ENCODE measurements around the gene QSOX2. TPM values are rescaled to one million over a fixed set of nuclear protein-coding genes. Genes with fewer than 3 reads are reported as not detected.

QSOX2 gene
- total RNA-seq, 1 donor, result 12.7 TPM

DNA sequence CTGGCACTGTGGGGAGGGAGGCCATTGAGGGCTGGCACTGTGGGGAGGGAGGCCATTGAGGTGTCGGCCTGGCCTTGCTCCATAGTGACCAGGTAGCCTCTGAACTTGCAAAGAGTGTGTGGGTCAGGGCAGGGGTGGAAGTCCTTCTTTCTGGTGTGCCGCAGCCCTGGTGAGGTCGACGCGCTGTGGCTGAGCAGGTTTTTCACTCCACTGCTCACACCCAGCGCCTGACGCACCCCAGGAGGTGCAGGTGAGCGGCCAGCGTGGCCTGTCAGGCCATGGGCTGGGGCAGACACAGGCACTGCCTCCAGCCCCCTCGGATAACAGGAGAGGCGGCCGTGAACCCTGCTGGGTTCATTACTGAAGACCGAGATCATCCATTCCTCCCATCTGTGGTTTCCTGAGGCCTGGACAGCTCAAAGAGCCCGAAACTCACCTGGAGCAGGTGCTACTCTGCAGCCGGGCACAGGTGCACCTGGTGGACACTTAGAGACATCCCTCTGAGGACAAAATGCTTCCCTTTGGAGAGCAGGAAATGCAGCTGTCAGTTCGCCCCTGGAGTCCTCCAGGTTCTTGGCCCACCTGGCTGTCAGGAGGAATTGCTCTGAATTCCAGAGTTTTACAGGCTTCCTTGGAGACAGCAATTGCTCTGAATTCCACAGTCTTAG, 73.1 kb downstream of the QSOX2 start:
- H3K4me1 ChIP-seq (ENCODE audit: insufficient read depth, low read length), result no peaks in the 10 kb centered on the region

DNA sequence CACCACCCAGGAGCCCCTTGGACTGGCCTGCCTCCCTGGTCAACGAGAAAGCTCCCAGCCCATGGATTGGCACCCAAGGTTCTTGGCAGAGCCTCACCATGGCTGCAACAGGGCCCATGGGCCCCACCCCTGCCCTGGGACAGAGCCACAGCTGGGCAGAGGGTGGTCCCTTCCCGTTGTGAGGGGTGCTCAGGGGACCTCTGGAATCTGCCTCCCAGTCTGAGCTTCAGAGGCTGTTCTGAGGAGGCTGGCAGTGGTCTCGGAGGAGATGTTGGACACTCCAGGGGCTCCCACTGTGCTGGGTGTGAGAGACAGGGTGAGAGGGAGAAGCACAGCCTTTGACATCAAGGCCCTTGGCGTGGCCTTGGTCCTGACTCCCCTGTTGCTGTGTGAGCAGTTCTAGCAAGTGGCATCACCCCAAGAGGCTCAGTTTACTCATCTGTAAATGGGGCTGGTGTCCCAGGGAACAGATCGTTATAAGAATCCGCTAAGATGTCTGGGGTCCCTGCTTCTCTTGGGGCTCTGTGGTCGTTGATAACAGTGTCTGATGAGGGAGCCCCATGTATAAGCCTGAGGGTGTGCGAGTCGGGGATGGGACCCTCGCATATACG, 73.7 kb downstream of the QSOX2 start:
- Histone ChIP-seq H3K9me3 (ENCODE audit: low read depth, low read length) (no peaks in the 10 kb centered on the region), H3K27ac (ENCODE audit: low read depth, low read length) (no peak overlapping the region), H3K4me1 (ENCODE audit: insufficient read depth, low read length) (no peaks in the 10 kb centered on the region), H3K36me3 (ENCODE audit: insufficient read depth, low read length) (no peaks in the 10 kb centered on the region), H2AFZ (ENCODE audit: low read length) (no peak overlapping the region), H3K4me3 (ENCODE audit: insufficient read depth, low read length) (no peak overlapping the region), H3K79me2 (ENCODE audit: insufficient read depth, low read length) (no peaks in the 10 kb centered on the region), H3K4me2 (ENCODE audit: insufficient read depth, low read length) (no peak overlapping the region), H4K20me1 (ENCODE audit: insufficient read depth, low read length) (no peaks in the 10 kb centered on the region), H3K27me3 (ENCODE audit: insufficient read depth, low read length) (peaks cover 6% of the 10 kb centered on the region)
- no peak for DNase-seq (ENCODE audit: insufficient read length, low spot score, missing footprints)
- TF ChIP-seq, protein P1, sequence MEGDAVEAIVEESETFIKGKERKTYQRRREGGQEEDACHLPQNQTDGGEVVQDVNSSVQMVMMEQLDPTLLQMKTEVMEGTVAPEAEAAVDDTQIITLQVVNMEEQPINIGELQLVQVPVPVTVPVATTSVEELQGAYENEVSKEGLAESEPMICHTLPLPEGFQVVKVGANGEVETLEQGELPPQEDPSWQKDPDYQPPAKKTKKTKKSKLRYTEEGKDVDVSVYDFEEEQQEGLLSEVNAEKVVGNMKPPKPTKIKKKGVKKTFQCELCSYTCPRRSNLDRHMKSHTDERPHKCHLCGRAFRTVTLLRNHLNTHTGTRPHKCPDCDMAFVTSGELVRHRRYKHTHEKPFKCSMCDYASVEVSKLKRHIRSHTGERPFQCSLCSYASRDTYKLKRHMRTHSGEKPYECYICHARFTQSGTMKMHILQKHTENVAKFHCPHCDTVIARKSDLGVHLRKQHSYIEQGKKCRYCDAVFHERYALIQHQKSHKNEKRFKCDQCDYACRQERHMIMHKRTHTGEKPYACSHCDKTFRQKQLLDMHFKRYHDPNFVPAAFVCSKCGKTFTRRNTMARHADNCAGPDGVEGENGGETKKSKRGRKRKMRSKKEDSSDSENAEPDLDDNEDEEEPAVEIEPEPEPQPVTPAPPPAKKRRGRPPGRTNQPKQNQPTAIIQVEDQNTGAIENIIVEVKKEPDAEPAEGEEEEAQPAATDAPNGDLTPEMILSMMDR (IDR thresholded peaks at IDR 0.05; ENCODE audit: extremely low read depth, low read depth, low read length), result no peak

More for the DNA sequence above, 73.1 kb downstream of the QSOX2 start:
- Histone ChIP-seq H3K4me2 (ENCODE audit: insufficient read depth, low read length) (no peak overlapping the region), H3K27ac (ENCODE audit: low read depth, low read length) (no peak overlapping the region), H3K4me3 (ENCODE audit: insufficient read depth, low read length) (no peak overlapping the region), H3K9me3 (ENCODE audit: low read depth, low read length) (no peaks in the 10 kb centered on the region), H3K27me3 (ENCODE audit: insufficient read depth, low read length) (peaks cover 6% of the 10 kb centered on the region), H2AFZ (ENCODE audit: low read length) (no peak overlapping the region), H3K36me3 (ENCODE audit: insufficient read depth, low read length) (no peaks in the 10 kb centered on the region), H4K20me1 (ENCODE audit: insufficient read depth, low read length) (no peaks in the 10 kb centered on the region), H3K79me2 (ENCODE audit: insufficient read depth, low read length) (no peaks in the 10 kb centered on the region)
- TF ChIP-seq, protein P1 (IDR thresholded peaks at IDR 0.05; ENCODE audit: extremely low read depth, low read depth, low read length), result no peak
- DNase-seq (ENCODE audit: insufficient read length, low spot score, missing footprints), result no peak

DNA sequence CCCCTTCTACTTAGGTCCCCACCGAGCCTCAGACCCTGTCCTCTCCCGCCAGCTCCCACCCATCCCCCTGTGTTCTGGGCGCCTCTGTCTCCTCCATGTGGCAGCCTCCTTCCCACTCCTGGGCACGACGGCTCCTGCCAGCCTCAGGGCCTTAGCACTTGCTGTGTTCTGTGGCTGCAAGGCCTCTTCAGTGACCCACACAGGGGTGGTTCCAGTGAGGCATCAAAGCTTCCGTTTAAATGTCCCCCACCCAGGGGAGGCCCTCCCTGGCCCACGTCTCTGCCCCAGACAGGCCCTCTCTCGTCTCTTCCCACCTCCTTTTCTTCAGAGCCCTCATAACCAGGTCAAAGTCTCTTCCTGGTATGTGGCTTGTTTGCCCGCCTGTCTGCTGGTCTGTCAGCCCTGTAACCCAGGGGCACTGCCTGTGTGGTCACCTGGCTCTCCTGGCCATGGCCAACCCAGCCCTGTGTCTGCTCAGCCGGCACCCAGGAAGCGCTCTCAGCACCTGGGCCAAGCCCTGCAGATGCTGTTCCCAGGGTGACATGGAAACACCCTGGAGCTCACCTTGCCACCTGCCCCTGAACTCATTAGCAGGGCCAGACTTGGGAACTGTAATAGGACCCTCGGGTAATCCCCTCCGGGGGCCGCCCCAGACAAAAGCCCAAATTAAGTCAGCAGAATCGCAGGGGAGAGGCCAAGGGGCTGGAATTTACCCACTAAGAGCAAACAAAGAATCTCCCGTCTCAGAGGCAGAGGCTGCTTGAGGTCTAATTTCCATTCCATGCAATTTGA, 74.4 kb downstream of the QSOX2 start:
- H2AFZ ChIP-seq (ENCODE audit: low read length), result no peak overlapping the region
- no peak overlapping the region for H3K4me3 ChIP-seq (ENCODE audit: insufficient read depth, low read length)
- no peak overlapping the region for H3K27ac ChIP-seq (ENCODE audit: low read depth, low read length)
- peaks cover 6% of the 10 kb centered on the region for H3K27me3 ChIP-seq (ENCODE audit: insufficient read depth, low read length)
- H3K79me2 ChIP-seq (ENCODE audit: insufficient read depth, low read length), result no peaks in the 10 kb centered on the region
- no peaks in the 10 kb centered on the region for H3K9me3 ChIP-seq (ENCODE audit: low read depth, low read length)
- H3K4me1 ChIP-seq (ENCODE audit: insufficient read depth, low read length), result no peaks in the 10 kb centered on the region
- no peak overlapping the region for H3K4me2 ChIP-seq (ENCODE audit: insufficient read depth, low read length)
- H4K20me1 ChIP-seq (ENCODE audit: insufficient read depth, low read length), result no peaks in the 10 kb centered on the region
- TF ChIP-seq, protein P1 (IDR thresholded peaks at IDR 0.05; ENCODE audit: extremely low read depth, low read depth, low read length), result no peak
- DNase-seq (ENCODE audit: insufficient read length, low spot score, missing footprints), result no peak
- no peaks in the 10 kb centered on the region for H3K36me3 ChIP-seq (ENCODE audit: insufficient read depth, low read length)
